GM19395 (cell line): ENCODE measurements around the gene SLC46A2.

ENCODE experiments used
- ATAC-seq: cut with Tn5 transposase; IDR thresholded peaks from one replicate; pipeline ENCODE4 v1.9.1; 2021; ENCODE audit warnings: mild to moderate bottlenecking, moderate library complexity; ENCODE audit not compliant: unreplicated experiment

The SLC46A2 gene

GRCh38 chr9:112833081-112833480 lies 57.6 kb downstream of the SLC46A2 start:
- ATAC-seq, result no peak

DNA sequence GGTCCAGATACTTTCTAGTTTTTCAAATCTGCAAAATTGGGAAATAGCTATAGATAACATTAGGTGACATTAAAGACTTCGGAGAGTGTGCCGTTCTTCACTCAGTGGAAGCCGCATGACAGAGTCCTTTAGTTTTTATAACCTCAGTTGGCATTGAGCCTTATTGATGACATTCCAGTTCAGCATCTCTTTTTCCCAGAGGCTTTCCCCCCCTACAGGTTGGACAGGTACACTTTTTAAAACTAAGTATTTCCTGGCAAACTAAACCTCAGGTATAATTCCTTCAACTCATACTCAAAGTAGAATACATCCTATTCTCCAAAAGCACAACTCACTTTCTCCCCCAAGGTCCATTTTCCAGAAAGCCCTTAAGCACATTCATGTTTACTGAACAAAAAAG lies 58.7 kb downstream of the SLC46A2 start:
- ATAC-seq, result no peak

DNA sequence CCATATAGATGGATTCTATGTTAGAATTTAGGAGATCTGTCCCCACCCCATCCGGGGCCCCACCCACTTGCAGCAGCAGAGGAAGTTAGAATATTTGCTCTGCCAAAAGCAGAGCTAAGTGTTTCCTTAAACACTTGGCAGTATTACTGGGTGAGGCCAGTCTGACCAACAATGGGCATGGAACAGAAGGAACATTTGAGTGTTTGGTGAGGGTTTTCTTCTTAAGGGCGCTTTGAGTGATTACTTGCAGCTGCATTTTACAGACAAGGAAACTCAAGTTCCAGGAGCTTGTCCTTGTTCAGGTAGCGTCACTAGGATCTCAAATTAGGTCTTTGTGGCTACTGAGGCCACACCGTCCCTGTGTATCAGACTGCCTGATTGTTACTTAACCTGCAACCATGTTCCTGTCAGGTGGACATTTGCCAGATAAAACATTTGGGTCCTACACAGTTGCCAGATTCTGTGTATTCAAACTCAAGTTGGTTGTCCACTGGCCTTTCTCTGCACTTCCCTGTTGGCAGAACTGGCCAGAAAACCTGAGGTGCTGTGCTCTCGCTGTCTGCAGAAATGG lies 59.3 kb downstream of the SLC46A2 start:
- ATAC-seq, result no peak
